ENCODE results near the gene CRACR2B.

The CRACR2B gene

GRCh38 chr11:811446-812245, 16.1 kb upstream of the CRACR2B start:
- CTCF ChIA-PET = interaction anchor here (0.6 to 1.9 kb wide), 5 partner anchors 8 to 1720 kb away, joined by 3 to 8 read pairs (median 3); partner anchors contain the start of genes PNPLA2, POLR2L and TSPAN4
- DNase-seq (ENCODE audit: extremely low spot score) = no peak
- POLR2A ChIA-PET = no interaction called here
- no peak for TF ChIP-seq CTCF (IDR thresholded peaks at IDR 0.05; ENCODE audit: control extremely low read depth, extremely low read depth, low read depth, missing control alignments)

- no peak for TF ChIP-seq CTCF (IDR thresholded peaks at IDR 0.05; ENCODE audit: control extremely low read depth, extremely low read depth, low read depth, missing control alignments)
- DNase-seq (ENCODE audit: extremely low spot score) = no peak
- POLR2A ChIA-PET = no interaction called here
- CTCF ChIA-PET = interaction anchor here (1.7 to 1.9 kb wide), 2 partner anchors 7 to 30 kb away, joined by 4 to 8 read pairs; partner anchors contain the start of genes PNPLA2, POLR2L and TSPAN4
Observed at GRCh38 chr11:812390-812789, 15.3 kb upstream of the CRACR2B start.

GRCh38 chr11:813072-813455, 14.7 kb upstream of the CRACR2B start:
- ChIA-PET POLR2A (no interaction called here), CTCF (interaction anchor here (0.7 to 1.7 kb wide), 2 partner anchors 10 to 29 kb away, joined by 3 to 4 read pairs; partner anchors contain the start of genes POLR2L and TSPAN4)
- DNase-seq (ENCODE audit: extremely low spot score) = no peak
- no peak for TF ChIP-seq CTCF (IDR thresholded peaks at IDR 0.05; ENCODE audit: control extremely low read depth, extremely low read depth, low read depth, missing control alignments)

- DNase-seq (ENCODE audit: extremely low spot score) = no peak
- ChIA-PET POLR2A (no interaction called here), CTCF (interaction anchor here (0.7 to 1.7 kb wide), 2 partner anchors 9 to 29 kb away, joined by 3 to 4 read pairs; partner anchors contain the start of genes POLR2L and TSPAN4)
- no peak for TF ChIP-seq CTCF (IDR thresholded peaks at IDR 0.05; ENCODE audit: control extremely low read depth, extremely low read depth, low read depth, missing control alignments)
Observed at GRCh38 chr11:813456-814096, 14.1 kb upstream of the CRACR2B start.

GRCh38 chr11:815675-816432, 11.9 kb upstream of the CRACR2B start:
- ChIA-PET CTCF (no interaction called here), POLR2A (interaction anchor here (0.6 kb wide), 1 partner anchor 202 kb away, joined by 5 read pairs; no protein-coding TSS in a partner anchor)
- TF ChIP-seq CTCF (IDR thresholded peaks at IDR 0.05; ENCODE audit: control extremely low read depth, extremely low read depth, low read depth, missing control alignments) = no peak
- DNase-seq (ENCODE audit: extremely low spot score) = no peak

- no peak for DNase-seq (ENCODE audit: extremely low spot score)
- ChIA-PET POLR2A (interaction anchor here (0.6 kb wide), 1 partner anchor 135 kb away, joined by 4 read pairs; no protein-coding TSS in a partner anchor), CTCF (no interaction called here)
- TF ChIP-seq CTCF (IDR thresholded peaks at IDR 0.05; ENCODE audit: control extremely low read depth, extremely low read depth, low read depth, missing control alignments) = no peak
Observed at GRCh38 chr11:816433-816779, 11.3 kb upstream of the CRACR2B start.

Measured in GM10248 (cell line).